Right renal cortex interstitium (tissue), 3 donors: ENCODE results near the gene SCAI. TPM values are rescaled to one million over a fixed set of nuclear protein-coding genes. Genes with fewer than 3 reads are reported as not detected.
A peak's percentile ranks its signal among the peaks of the same experiment; 100 is the strongest.
"Not testable (repeated sequence)": the region's sequence is repeated elsewhere in the genome, so short reads cannot be mapped to it uniquely, and the experiment has no call there.

ENCODE experiments used
- DNase-seq, 3 donors: peaks; one replicate each; pipeline ENCODE4 v3.0.0-alpha.2; 2013; ENCODE audit warnings: low read depth in 3 of 3, low spot score in 2 of 3
- polyA plus RNA-seq, 3 donors: library from polyadenylated mRNA; unstranded; fragments of 120-200 nt; gene quantifications; one replicate each; pipeline ENCODE4 v1.2.1, GENCODE V29; 2013; ENCODE audit not compliant: insufficient read length in 3 of 3

Gene SCAI
- polyA plus RNA-seq: 10 to 100 TPM in 1 of 3 donors, 1 to 10 TPM in 2; 9.5 to 10.7 (median 9.9) TPM

- DNase-seq: peak; percentile 95 to 96 (median 95)
Observed at GRCh38 chr9:125143377-125144090, at the start of gene SCAI. SCAI (minus strand) TSS chr9:125143528; CDS start chr9:125143437, 91 bp downstream.

- no peak for DNase-seq
Observed at GRCh38 chr9:125190361-125190801, 47.1 kb upstream of the SCAI start.

GRCh38 chr9:125189361-125190289 is 46.3 kb upstream of the SCAI start, which contains the start of gene PPP6C:
PPP6C (minus strand) TSS chr9:125189803; CDS start chr9:125189718, 85 bp downstream.
- DNase-seq: peak; percentile 83 to 91 (median 87)

- DNase-seq: no peak
Observed at GRCh38 chr9:125189011-125189360, 45.7 kb upstream of the SCAI start.

GRCh38 chr9:125183561-125183960 is 40.2 kb upstream of the SCAI start:
- DNase-seq: no peak

DNA sequence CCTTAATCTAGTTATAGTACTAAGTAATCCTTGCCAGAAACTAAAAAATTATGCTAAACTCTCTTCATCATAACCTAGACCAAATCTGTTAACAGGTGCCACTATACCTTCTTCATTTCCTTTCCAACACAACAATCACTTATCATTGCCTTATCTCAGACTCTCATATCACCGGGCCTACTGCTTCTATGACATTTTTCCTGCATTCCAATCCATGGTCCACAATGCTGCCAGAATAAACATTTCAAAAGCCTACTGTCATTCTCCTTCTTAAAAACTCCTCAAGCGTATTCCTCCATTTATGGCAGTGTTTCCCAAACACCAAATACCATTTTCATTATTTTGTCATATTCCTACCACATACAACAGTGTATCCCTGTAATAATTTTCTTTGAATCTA is 39.7 kb upstream of the SCAI start:
- DNase-seq: no peak

- not testable (repeated sequence) for DNase-seq
Observed at GRCh38 chr9:125181756-125182155, 38.4 kb upstream of the SCAI start.

GRCh38 chr9:125180876-125181275 is 37.5 kb upstream of the SCAI start:
- no peak for DNase-seq

DNA sequence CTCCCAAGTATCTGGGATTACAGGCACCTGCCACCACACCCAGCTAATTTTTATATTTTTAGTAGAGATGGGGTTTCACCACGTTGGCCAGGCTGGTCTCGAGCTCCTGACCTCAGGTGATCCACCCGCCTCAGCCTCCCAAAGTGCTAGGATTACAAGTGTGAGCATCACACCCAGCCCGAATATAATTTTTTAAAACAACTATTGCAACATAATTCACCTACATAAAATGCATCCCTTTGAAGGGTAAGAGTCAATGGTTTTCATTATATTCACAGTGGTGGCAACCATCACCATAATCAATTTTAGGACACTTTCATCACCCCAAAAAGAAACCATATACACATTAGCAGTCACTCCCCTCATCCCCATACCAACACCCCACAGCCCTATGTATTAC is 36.4 kb upstream of the SCAI start:
- not testable (repeated sequence) for DNase-seq

- DNase-seq: no peak
Observed at GRCh38 chr9:125177888-125178287, 34.6 kb upstream of the SCAI start.

GRCh38 chr9:125176636-125177035 is 33.3 kb upstream of the SCAI start:
- no peak for DNase-seq

- DNase-seq: no peak
Observed at GRCh38 chr9:125172031-125172755, 28.9 kb upstream of the SCAI start.

DNA sequence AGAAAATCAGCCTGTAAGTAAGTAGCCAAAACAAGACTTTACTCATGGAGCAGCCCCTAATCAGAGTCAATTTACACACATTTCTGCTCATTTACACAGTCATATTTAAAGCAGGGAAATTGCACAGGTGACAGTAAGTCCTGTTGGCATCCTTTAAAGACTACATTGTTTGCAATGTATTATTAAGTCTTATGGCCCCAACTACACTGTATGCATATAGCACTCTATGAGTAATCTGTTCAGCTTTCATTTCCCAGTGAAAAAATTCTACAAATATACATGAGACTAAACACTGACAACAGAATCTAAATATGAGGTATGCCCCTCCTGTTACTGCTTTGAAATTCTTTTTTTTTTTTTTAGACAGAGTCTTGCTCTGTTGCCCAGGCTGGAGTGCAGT is 26.6 kb upstream of the SCAI start:
- DNase-seq: no peak

GRCh38 chr9:125166762-125167161 is 23.4 kb upstream of the SCAI start:
- DNase-seq: no peak

DNA sequence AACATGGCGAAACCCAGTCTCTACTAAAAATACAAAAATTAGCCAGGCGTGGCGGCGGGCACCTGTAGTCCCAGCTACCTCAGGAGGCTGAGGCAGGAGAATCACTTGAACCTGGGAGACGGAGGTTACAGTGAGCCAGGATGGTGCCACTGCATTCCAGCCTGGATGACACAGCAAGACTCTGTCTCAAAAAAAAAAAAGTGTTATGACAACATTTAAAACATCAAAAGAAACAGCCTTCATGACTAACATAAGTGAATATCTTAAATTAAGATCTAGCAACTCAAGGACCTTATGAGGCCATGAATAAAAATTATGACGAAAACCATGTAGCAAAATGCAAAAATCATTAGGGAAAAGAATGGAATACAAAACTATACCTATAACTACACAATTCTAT is 19.6 kb upstream of the SCAI start:
- DNase-seq: not testable (repeated sequence)

DNA sequence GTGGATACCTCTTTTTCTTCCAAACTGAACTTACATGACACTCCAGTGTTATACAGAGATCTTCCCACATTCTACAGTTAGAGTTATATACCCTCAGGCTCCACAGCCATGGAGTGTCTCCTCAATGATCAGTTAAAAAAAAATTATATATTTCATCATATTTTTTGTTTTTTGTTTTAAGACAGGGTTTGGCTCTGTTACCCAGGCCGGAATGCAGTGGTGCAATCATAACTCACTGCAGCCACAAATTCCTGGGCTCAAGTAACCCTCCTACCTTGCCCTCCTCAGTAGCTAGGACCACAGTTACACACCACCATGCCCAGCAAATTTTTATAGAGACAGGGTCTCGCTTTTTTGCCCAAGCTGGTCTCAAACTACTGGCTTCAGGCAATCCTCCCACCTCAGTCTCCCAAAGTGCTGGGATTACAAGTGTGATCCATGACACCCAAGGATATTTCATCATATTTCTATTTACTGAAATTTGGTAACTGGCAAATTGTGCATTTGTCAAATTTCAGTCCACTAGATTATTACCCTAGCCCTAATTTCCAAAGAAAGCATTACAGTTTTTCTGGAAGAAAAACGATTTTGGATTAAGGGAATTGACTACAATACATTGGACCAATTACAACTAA is 18.1 kb upstream of the SCAI start:
- DNase-seq: no peak

DNA sequence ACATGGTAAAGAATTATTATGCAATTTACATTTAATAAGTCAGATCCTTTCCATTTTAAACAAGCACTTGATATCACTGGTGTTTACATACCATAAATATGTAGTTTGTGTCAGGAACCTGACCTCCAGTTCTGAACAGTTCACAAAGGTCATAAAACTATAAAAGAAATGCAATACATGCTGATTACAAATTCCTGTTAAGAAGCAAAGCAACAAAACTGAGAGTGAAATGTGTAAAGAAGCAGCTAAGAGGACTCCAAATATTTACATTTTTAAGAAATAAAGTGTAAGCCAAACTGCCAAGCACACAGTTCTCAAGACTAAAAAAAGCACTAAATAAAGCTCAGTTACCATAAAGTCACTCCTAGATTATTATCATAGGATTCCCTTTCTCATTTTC is 17.4 kb upstream of the SCAI start:
- DNase-seq: no peak

DNA sequence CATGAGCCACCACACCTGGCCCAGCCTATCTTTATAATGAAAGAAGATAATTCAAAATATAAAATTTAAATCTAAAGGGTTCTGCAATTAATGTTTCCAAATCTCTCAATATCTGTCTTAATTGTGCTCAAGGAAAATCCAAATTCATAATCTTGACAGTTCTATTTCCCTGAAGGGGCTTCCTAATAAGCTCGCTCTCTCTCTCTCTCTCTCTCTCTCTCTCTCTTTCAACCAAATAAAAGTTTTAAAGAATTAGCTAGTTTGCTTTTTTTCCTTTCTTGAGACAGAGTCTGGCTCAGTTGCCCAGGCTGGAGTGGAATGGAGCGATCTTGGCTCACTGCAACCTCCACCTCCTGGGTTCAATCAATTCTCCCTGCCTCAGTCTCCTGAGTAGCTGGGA is 13.2 kb upstream of the SCAI start:
- no peak for DNase-seq

DNA sequence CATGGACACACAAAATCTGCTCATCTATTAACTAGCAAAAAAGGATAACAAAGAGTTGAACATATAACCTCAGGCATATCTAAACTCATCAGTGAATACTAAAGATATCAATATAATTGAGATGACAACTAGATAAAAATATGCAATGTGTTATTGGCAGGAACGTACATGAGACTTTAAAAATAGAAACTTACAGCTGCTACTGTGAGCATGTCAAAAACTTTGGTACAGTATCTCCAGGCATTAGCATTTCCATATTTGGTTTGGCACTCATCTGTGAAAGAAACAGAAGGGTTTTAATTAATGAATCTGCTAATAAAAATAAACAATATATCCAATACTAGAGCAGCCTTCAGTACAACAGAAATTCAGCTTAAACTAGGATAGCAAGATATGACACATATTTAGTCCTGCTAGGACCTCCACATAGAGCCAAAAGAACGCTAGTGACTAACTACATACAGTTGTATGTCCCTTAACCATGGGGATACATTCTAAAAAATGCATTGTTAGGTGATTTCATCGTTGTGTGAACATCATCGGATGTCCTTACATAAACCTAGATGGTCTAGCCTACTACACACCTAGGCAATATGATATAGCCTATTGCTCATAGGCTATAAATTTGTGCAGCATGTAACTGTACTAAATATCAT is 10.5 kb upstream of the SCAI start:
- DNase-seq: no peak

- DNase-seq: no peak
Observed at GRCh38 chr9:125151730-125152129, 8.4 kb upstream of the SCAI start.
